Measurements from ENCODE around the gene TRNP1. TPM values are rescaled to one million over a fixed set of nuclear protein-coding genes. Genes with fewer than 3 reads are reported as not detected.

The TRNP1 gene
- total RNA-seq, 4 donors from 2014 or later: 1.9 to 12.2 (median 3.2) TPM; not detected in 1

- H3K4me1 ChIP-seq: peaks cover 0 to 5% (median 0%) of the 10 kb centered on the region in 4 donors
- TF ChIP-seq POLR2A (IDR thresholded peaks at IDR 0.05) (no peak), CTCF (IDR thresholded peaks at IDR 0.05) (no peak)
- no peak for DNase-seq
Measured at GRCh38 chr1:26953374-26953773, 40.1 kb upstream of the TRNP1 start.

GRCh38 chr1:26956321-26956720 is 37.2 kb upstream of the TRNP1 start:
- H3K27me3 ChIP-seq: peaks cover 0 to 11% of the 10 kb centered on the region in 2 donors
- DNase-seq: no peak
- no peaks in the 10 kb centered on the region for H3K9me3 ChIP-seq
- H3K4me1 ChIP-seq: peaks cover 0 to 14% (median 6%) of the 10 kb centered on the region in 4 donors
- no peak for TF ChIP-seq POLR2A (IDR thresholded peaks at IDR 0.05)
- TF ChIP-seq CTCF (IDR thresholded peaks at IDR 0.05): no peak
- H3K36me3 ChIP-seq: peaks cover 0 to 5% (median 0%) of the 10 kb centered on the region in 3 donors
- no peak overlapping the region for H3K27ac ChIP-seq
- H3K4me3 ChIP-seq: no peak overlapping the region

More at GRCh38 chr1:26953374-26953773, 40.1 kb upstream of the TRNP1 start:
- Histone ChIP-seq H3K4me3 (no peak overlapping the region), H3K36me3 (peaks cover 0 to 9% (median 0%) of the 10 kb centered on the region in 3 donors), H3K9me3 (no peaks in the 10 kb centered on the region), H3K27ac (no peak overlapping the region), H3K27me3 (no peaks in the 10 kb centered on the region)

- H3K27ac ChIP-seq: no peak overlapping the region
- no peak overlapping the region for H3K4me3 ChIP-seq
- no peaks in the 10 kb centered on the region for H3K36me3 ChIP-seq
- no peak for DNase-seq
- H3K9me3 ChIP-seq: no peaks in the 10 kb centered on the region
- peaks cover 0 to 14% (median 6%) of the 10 kb centered on the region in 4 donors for H3K4me1 ChIP-seq
- TF ChIP-seq POLR2A (IDR thresholded peaks at IDR 0.05) (no peak), CTCF (IDR thresholded peaks at IDR 0.05) (no peak)
- peaks cover 0 to 11% of the 10 kb centered on the region in 2 donors for H3K27me3 ChIP-seq
Measured at GRCh38 chr1:26957306-26957705, 36.2 kb upstream of the TRNP1 start.

- TF ChIP-seq POLR2A (IDR thresholded peaks at IDR 0.05) (no peak), CTCF (IDR thresholded peaks at IDR 0.05) (no peak)
- peak overlapping the region in 3 of 4 donors; percentile 19 to 72 (median 70) for H3K27ac ChIP-seq
- H3K4me3 ChIP-seq: peak overlapping the region; percentile 68 to 85 (median 72)
- H3K4me1 ChIP-seq: peaks cover 0 to 14% (median 6%) of the 10 kb centered on the region in 4 donors
- no peaks in the 10 kb centered on the region for H3K36me3 ChIP-seq
- DNase-seq: no peak
- H3K9me3 ChIP-seq: no peaks in the 10 kb centered on the region
- H3K27me3 ChIP-seq: peaks cover 0 to 11% of the 10 kb centered on the region in 2 donors
Measured at GRCh38 chr1:26959270-26959669, 34.2 kb upstream of the TRNP1 start.

GRCh38 chr1:26959722-26960624 is 33.5 kb upstream of the TRNP1 start, which contains the start of gene KDF1:
TSS of gene KDF1 (minus strand) at chr1:26960468. CDS start at chr1:26952380, 8,088 bp downstream.
- H3K27ac ChIP-seq: peak within 1 kb of the TSS; percentile 19 to 72 (median 66)
- DNase-seq: peak; percentile 59 to 93 (median 90)

More at GRCh38 chr1:26959722-26960624, 33.5 kb upstream of the TRNP1 start, which contains the start of gene KDF1:
- H3K4me3 ChIP-seq: peak within 1 kb of the TSS; percentile 68 to 85 (median 72)
- H3K9me3 ChIP-seq: no peaks in the 10 kb centered on the region
- TF ChIP-seq CTCF (IDR thresholded peaks at IDR 0.05) (peak in 5 of 6 experiments; percentile 18 to 69 (median 52)), POLR2A (IDR thresholded peaks at IDR 0.05) (peak; percentile 75 to 83)
- peaks cover 0 to 11% of the 10 kb centered on the region in 2 donors for H3K27me3 ChIP-seq
- peaks cover 0 to 14% (median 6%) of the 10 kb centered on the region in 4 donors for H3K4me1 ChIP-seq
- H3K36me3 ChIP-seq: no peaks in the 10 kb centered on the region

Data from Peyer's patch (tissue), 4 donors.